Stimulated activated CD4-positive, alpha-beta T cell treated with anti-CD3 and anti-CD28 coated beads, Interleukin-4, amount 100 ng/mL, for 1 hour (primary cell): ENCODE data around the gene GPR25.
A peak's percentile ranks its signal among the peaks of the same experiment; 100 is the strongest.

Source experiments
- DNase-seq: peaks from one replicate; pipeline ENCODE4 v3.0.0-alpha.2; 2020

Gene GPR25

DNA sequence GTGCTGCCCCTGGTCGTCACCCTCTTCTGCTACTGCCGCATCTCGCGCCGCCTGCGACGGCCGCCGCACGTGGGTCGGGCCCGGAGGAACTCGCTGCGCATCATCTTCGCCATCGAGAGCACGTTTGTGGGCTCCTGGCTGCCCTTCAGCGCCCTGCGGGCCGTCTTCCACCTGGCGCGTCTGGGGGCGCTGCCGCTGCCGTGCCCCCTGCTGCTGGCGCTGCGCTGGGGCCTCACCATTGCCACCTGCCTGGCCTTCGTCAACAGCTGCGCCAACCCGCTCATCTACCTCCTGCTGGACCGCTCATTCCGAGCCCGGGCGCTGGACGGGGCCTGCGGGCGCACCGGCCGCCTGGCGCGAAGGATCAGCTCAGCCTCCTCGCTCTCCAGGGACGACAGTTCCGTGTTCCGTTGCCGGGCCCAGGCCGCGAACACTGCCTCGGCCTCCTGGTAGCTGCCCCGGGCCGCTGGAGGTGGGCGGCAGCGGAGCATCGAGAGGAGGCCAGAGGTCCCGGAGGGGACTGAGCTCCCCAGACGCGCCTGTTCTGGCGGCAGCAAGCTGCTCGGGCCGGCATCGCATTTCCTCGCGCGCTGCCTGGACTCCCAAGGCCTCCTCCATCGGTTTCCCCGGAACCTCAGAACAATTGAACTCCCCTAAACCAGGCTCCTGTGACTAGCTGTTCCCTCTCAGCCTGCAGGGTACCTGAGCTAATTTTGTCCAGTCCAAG lies 1.1 kb downstream of the GPR25 start:
- DNase-seq, result no peak

DNA sequence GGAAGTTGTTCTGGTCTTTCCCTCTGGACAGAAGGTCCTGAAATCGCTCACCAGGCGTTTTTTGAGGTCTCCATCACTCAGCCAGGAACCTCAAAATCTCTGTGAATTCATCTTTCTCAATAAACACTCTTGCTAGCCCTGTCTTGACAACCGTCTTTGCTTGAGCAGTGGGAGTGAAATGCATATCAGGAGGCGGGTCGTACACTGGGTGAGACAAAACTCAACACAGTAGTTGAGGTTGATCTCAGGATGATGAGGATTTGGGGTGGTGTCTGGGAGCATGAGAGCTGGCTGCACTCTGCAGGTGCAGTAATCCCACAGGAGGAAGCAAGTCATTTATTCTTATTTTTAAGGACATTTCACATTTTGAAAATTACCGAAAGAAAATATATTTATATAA lies 1.9 kb downstream of the GPR25 start:
- no peak for DNase-seq

- no peak for DNase-seq
These were observed 2.6 kb downstream of the GPR25 start for GRCh38 chr1:200875416-200875815.

DNA sequence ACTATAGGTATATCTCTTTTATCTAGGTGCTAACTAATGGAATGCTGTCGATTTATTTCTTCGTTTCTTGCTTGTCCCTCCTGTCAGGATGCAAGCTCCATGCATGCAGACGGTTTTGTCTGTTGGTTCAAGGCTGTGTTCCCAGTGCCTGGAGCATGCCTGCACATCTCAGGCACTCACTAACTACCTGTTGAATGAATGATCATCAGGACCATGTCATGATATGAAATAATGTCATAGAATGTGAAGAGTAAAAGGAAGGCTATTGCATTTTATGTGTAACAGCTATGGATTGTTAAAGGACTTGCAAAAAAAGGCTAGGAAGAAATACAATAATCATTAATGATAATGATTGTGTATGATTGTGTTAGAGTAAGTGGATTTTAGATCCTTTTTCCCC lies 4.2 kb downstream of the GPR25 start:
- DNase-seq, result no peak

GRCh38 chr1:200877839-200878551 lies 5.2 kb downstream of the GPR25 start:
- DNase-seq, result peak; percentile 46

- no peak for DNase-seq
These were observed 7.4 kb downstream of the GPR25 start for GRCh38 chr1:200880212-200880611.

GRCh38 chr1:200883118-200883517 lies 10.3 kb downstream of the GPR25 start:
- DNase-seq, result no peak

- DNase-seq, result no peak
These were observed 13.0 kb downstream of the GPR25 start for GRCh38 chr1:200885623-200886402.

DNA sequence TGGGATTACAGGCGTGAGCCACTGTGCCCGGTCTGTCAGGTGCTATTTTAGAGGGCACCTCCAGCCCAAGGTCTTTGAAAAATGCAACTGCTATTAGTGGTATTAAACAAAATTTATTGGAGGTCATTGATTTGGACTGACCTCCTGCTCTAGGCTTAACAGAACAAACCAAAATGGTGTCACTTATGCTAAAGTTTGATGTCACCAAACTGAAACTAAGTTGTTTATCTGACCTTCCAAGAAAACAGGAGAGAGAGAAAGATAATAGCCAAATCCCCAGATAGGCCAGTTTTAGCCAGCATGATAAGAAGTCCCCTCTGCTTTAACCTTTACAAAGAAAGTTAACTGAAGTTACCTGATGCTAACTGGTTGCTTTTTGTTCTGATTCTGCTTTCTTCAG lies 13.8 kb downstream of the GPR25 start:
- no peak for DNase-seq

- DNase-seq, result no peak
These were observed 14.3 kb downstream of the GPR25 start for GRCh38 chr1:200887036-200887435.

DNA sequence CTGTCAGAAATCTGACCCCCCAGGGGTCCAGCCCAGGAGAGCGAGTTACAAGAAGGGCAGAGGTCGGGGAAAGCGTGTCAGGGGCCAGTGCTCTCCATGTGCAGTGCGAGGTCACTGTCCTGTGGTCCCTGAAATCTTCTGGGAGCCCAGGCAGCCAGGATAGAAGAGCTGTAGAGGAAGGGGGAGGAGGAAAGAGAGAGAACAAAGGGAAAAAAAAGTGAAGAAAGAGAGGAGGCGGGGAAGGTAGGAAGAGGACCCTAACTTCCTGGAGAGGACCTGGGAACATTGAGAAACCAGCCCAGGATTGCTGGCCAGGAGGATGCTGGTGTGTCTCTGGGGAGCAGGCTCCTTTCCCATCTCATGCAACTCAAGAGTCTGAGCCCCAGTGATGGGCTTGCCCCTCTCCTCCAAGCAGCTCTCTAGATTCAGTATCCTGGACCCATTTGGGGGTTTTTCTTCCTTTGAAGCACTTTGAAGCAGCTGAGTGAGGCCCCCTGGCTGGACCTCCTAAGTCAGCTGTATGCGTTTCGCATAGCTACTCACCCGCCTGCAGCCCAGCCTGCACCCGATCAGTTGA lies 15.1 kb downstream of the GPR25 start:
- no peak for DNase-seq

DNA sequence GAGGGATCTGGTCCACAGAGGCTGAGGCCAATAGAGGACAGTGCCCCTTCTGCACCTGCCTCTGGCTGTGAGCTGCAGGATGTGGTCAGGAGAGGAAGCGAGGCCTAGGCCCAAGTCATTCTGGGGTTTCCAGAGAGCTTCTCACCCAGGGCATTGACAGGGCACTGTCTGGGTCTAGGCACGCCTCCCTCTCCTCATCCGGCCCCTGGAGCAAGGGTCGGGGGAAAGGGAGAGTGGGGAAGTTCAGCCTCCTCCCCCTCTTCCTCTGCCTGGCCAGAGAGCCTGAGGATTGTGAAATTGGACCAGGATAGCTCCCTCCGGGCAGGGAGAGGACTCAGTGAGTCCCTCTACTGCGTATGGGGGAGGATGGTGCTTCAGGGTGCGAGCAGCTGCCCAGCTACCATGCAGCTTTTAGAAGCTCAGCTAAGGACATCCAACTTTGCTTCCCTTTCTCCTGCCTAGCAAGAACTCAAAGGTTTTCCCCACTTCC lies 15.6 kb downstream of the GPR25 start:
- peak; percentile 40 for DNase-seq

DNA sequence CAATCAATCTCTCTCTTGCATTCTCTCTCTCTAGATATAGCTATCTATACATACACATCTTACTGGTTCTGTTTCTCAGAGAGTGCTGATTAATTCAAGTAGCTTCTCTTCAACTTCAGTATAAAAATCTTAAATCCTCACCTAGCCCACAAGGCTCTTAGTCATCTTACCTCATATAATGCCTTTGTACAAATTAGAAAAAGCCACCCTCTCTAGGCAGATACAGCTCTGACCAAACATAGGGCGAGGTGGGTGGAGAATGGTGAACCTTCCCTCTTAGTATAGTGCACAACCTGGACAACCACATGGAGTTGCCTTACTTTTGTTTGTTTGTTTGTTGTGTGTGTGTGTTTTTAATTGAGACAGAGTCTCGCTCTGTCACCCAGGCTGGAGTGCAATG lies 16.8 kb downstream of the GPR25 start:
- no peak for DNase-seq

DNA sequence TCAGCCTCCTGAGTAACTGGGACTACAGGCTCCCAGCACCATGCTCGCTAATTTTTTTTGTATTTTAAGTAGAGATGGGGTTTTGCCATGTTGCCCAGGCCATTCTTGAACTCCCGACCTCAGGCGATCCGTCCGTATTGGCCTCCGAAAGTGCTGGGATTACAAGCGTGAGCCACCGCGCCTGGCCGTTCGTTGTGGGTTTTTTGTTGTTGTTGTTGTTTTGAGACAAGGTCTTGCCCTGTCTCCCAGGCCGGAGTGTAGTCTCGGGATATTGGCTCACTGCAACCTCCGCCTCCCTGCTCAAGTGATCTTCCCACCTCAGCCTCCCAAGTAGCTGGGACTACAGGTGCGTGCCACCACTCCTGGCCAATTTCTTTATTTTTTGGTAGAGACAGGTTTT lies 17.2 kb downstream of the GPR25 start:
- no peak for DNase-seq

GRCh38 chr1:200890818-200891773 lies 18.3 kb downstream of the GPR25 start:
- DNase-seq, result peak; percentile 25

- no peak for DNase-seq
These were observed 19.0 kb downstream of the GPR25 start for GRCh38 chr1:200891774-200892157.

- DNase-seq, result no peak
These were observed 19.8 kb downstream of the GPR25 start for GRCh38 chr1:200892546-200892945.

GRCh38 chr1:200892958-200893357 lies 20.2 kb downstream of the GPR25 start:
- DNase-seq, result no peak

DNA sequence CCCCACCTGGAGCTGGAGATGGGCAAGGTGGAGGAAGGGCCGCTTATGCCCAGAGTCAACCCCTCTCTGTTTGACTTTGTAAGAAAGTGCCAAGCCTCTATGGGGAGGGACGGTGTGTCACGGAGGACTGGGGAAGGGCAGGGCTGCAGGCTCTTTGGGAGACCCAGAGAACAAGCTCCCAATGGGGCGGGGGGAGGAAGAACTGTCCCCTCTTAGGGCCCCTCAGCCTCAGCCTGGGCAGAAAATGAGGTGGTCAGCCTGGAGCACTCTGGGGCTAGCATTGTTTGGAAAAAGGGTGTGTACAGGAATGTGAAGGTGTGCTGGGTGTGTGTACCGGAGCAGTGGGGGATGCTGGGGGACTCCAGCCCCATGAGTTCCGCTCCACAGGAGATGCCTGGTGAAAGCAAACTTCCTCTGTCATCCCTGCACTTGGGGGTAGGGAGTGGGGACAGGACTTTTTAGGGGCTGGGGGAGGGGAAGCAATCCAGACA lies 20.7 kb downstream of the GPR25 start:
- no peak for DNase-seq

DNA sequence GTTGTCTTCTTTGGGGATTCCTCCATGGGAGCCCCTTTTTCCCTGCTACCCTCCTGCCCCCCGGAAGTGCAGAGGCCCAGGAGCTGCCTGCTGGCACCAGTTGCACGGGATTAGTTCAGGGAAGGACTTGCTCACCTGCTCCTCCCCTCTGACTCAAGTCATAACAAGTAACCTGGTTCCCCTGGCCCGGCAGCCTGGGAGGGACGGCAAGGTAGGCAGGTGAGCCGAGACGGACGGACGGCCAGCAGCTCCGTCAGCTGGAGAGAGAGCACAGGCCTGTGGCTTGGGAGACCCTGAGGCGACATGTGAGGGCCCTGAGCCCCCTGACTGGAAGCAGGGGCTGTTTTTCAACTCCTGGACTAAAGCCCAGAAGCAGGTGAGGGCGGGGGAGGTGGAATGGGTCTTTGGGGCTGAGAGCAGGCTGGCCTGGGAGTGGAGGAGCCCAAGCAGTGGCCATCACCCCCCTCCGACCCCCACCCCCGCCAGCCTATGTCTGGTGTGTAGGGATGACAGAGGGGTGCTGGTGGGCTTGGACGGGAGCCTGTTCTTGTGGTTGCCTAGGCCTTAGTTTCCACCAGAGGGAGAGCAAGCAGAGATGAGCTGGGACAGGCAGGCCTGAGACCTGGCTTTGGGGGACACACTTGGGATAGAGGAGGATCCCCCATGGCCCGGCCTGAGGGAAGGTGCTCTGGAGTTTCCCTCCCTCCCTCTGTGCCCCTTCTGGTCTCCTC lies 22.1 kb downstream of the GPR25 start, which contains the start of gene INAVA:
Gene INAVA (plus strand): TSS at position 189 of the 731 bp plus-strand sequence. CDS start 3,501 bp downstream, outside the sequence.
- DNase-seq, result no peak

DNA sequence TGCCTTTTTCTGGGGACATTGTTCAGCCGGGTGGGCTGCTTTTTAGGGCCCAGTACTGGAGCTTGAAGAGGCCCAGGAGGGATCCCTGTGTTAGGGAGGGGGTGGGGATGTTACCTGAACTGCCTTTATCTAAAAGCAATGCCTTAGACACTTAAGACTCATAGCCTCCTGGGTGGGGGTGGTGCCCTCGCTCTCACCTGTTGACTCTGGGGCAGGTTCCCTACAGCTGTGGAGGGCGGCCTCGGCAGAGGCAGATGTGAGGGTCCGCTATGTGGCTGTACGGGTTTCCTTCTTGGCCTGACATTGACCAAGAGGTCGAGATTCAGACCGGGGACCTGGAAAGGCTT lies 22.6 kb downstream of the GPR25 start:
- no peak for DNase-seq
